Activated T-cell treated with anti-CD3 and anti-CD28 coated beads, Interleukin-2, amount 50 U/mL, for 24 hours (primary cell): ENCODE results near the gene ORC6.

Experiments
- DNase-seq: peaks from one replicate; pipeline ENCODE4 v3.0.0-alpha.2; 2020
- H3K27ac Mint-ChIP-seq: 2 replicates; pipeline ENCODE4 v1.8.0; 2020; ENCODE audit warnings: mild to moderate bottlenecking, mixed read lengths
- H3K27me3 Mint-ChIP-seq: 2 replicates; pipeline ENCODE4 v1.8.0; 2020; ENCODE audit warnings: mixed read lengths
- H3K36me3 Mint-ChIP-seq: 2 replicates; pipeline ENCODE4 v1.8.0; 2020; ENCODE audit warnings: low read depth, mixed read lengths
- H3K4me1 Mint-ChIP-seq: 2 replicates; pipeline ENCODE4 v1.8.0; 2020; ENCODE audit warnings: low read depth, mixed read lengths
- H3K4me3 Mint-ChIP-seq: 2 replicates; pipeline ENCODE4 v1.8.0; 2020; ENCODE audit warnings: mild to moderate bottlenecking, moderate library complexity, mixed read lengths
- H3K9me3 Mint-ChIP-seq: 2 replicates; pipeline ENCODE4 v1.8.0; 2020; ENCODE audit warnings: mixed read lengths

ORC6 gene

DNA sequence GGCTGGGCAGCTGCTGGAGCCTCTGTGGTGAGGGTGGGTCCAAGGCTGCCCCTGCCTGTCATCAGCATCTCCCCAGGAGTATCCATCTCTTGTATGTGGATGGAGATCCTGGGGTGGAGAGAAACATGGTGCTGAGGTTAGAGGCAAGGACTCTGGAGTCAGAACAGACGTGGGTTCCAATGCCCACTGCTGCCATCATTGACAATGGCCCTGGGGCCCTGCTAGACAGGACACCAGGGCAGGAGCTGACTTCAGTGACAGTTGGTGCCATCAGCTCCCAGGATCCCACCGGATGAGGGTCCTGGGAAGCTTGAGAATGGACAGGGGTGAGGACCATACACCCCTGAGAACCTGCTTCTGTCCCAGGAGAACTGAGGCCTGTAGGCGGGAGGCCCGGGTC, 43.1 kb downstream of the ORC6 start:
- no peaks in the 10 kb centered on the region for H3K9me3 Mint-ChIP-seq

DNA sequence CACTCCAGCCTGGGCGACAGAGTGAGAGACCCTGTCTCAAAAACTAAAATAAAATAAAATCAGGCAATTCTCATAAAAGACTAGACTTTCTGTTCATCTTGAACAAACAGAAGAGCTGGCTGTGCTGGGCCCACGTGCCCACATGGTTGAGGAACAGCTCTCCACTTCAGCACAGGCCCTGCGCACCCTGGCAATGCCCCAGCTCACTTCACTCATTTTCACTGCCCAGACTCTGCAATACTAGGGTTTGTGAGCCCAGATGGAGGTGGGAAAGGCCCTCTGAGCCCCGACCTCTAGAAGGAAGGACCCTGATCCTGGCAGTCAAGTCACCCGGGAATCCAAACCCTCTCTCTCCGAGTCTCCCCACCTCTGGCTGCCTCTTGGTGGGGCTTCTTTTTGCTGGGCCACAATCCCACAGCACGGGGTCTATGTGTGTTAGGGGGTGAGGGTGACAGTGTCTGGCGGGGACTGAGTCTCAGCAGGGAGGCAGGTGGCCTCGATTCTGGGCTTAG, 43.9 kb downstream of the ORC6 start:
- H3K4me3 Mint-ChIP-seq = no peak overlapping the region
- no peaks in the 10 kb centered on the region for H3K9me3 Mint-ChIP-seq
- H3K36me3 Mint-ChIP-seq = no peaks in the 10 kb centered on the region
- H3K27me3 Mint-ChIP-seq = no peaks in the 10 kb centered on the region
- no peaks in the 10 kb centered on the region for H3K4me1 Mint-ChIP-seq
- no peak for DNase-seq
- H3K27ac Mint-ChIP-seq = no peak overlapping the region

More for the DNA sequence above, 43.1 kb downstream of the ORC6 start:
- no peak for DNase-seq
- Mint-ChIP-seq H3K27ac (no peak overlapping the region), H3K4me1 (no peaks in the 10 kb centered on the region), H3K27me3 (no peaks in the 10 kb centered on the region), H3K36me3 (no peaks in the 10 kb centered on the region), H3K4me3 (no peak overlapping the region)

DNA sequence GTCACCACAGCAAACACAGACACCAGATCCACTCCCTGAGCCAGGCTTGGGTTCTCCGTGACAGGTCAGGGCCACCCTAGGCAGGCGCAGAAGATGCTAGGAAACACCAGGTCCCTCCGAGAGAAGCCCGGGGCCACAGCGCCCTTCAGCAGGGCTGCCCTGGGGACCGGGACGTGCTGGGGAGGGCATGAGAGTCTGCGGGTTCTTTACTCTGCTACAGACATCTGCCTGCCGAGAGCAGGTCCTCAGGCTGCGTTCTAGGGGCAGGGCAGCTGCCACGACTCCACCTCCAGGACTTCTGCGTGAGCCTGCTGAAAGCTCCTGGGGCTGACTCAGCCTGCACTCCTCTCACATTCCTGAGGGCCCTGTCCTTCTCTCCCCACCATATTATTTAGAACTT, 47.2 kb downstream of the ORC6 start:
- no peak for DNase-seq
- Mint-ChIP-seq H3K4me1 (no peaks in the 10 kb centered on the region), H3K27me3 (no peaks in the 10 kb centered on the region), H3K9me3 (no peaks in the 10 kb centered on the region), H3K27ac (no peak overlapping the region), H3K36me3 (no peaks in the 10 kb centered on the region), H3K4me3 (no peak overlapping the region)

DNA sequence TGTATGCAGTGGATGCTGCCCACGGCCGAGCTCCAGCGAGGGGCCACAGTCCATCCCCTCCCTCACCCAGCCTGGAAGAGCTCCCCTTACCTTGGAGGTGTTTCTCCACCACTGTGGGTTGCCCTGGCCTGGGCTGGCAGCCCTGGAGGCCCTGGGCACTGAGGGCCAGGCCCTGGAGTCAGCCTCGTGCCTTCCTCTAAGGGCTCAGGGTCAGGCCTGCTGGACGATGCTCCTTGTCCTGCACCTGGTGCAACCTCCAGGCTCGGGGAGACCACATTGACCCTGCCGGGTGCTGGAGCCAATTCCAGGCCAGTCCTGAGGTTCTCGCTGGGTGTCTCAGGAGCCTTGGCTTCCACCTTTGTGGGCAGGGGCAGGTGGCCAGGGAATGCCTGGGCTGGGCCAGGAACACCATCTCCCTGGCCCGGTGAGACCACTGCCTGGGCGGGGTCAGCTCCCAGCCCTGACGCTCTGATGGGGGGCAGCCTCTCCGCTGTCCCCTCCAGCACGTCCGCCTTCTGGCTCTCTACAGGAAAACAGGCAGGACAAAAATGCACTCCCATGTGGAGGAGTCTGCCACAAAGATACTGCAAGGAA, 48.3 kb downstream of the ORC6 start:
- H3K27ac Mint-ChIP-seq = no peak overlapping the region
- no peak overlapping the region for H3K4me3 Mint-ChIP-seq
- no peaks in the 10 kb centered on the region for H3K36me3 Mint-ChIP-seq
- no peaks in the 10 kb centered on the region for H3K4me1 Mint-ChIP-seq
- DNase-seq = no peak
- no peaks in the 10 kb centered on the region for H3K27me3 Mint-ChIP-seq
- no peaks in the 10 kb centered on the region for H3K9me3 Mint-ChIP-seq

DNA sequence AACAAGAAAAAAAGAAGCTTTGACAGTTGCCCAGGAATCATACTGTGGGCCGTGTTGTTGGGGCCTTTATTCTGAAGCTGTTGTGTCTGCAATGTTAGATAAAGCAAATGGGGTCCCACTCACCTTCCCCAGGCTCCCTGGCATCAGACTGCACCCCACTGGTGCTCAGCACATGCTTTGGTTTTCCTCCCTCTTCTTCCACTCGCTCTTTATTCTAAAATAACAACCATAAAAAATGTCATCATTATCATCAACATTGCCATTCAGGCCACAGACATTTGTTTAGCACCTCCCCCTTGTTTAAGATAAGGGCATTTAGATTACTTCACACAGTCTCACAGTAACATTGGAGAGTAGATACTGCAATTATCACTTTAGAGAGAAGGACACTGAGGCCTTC, 50.5 kb downstream of the ORC6 start:
- H3K4me3 Mint-ChIP-seq = no peak overlapping the region
- H3K27me3 Mint-ChIP-seq = no peaks in the 10 kb centered on the region
- H3K9me3 Mint-ChIP-seq = no peaks in the 10 kb centered on the region
- H3K36me3 Mint-ChIP-seq = no peaks in the 10 kb centered on the region
- peaks cover 4% of the 10 kb centered on the region for H3K4me1 Mint-ChIP-seq
- H3K27ac Mint-ChIP-seq = no peak overlapping the region
- no peak for DNase-seq

DNA sequence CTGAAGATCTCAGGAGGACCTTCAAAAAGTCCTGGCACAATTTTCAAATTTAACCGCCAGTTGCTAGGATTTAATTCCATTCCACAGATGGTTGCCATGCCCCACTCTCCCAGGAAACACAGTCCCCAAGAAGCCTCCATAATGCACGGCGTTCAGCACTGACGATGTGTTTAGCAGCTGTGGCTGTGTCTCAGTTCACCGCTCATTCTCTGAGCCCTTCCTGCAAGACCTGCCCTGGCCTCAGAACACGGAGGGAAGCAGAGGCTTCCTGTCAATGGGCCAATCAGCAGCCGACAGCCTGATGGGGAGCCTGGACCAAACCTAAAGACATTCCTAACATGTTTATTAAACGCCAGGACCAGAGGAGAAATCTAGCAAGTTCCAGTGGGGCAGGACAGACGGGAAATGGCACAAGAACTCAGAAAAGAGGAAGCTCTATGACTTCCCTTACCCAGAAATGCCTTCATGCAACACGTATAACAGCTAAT, 53.8 kb downstream of the ORC6 start:
- no peak overlapping the region for H3K4me3 Mint-ChIP-seq
- no peaks in the 10 kb centered on the region for H3K27me3 Mint-ChIP-seq
- peaks cover 4% of the 10 kb centered on the region for H3K4me1 Mint-ChIP-seq
- H3K27ac Mint-ChIP-seq = no peak overlapping the region
- no peaks in the 10 kb centered on the region for H3K36me3 Mint-ChIP-seq
- DNase-seq = no peak
- no peaks in the 10 kb centered on the region for H3K9me3 Mint-ChIP-seq

DNA sequence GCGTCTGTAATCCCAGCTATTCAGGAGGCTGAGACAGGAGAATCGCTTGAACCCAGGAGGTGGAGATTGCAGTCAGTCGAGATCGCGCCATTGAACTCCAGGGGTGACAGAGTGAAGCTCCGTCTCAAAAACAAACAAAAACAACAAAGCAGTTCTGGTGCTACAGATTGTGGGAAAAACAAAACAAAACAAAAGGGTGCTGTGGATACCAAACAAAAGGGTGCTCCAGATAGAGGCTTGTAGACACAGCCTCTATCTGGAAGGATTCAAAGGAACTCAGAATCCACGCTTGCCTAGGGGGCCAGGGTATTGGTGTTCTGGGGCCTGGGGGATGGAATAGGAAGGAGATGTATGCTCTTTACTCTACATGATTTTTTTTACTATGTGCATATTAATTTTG, 56.2 kb downstream of the ORC6 start:
- no peaks in the 10 kb centered on the region for H3K27me3 Mint-ChIP-seq
- DNase-seq = no peak
- peaks cover 4% of the 10 kb centered on the region for H3K4me1 Mint-ChIP-seq
- H3K36me3 Mint-ChIP-seq = no peaks in the 10 kb centered on the region
- H3K9me3 Mint-ChIP-seq = no peaks in the 10 kb centered on the region
- H3K27ac Mint-ChIP-seq = no peak overlapping the region
- no peak overlapping the region for H3K4me3 Mint-ChIP-seq

DNA sequence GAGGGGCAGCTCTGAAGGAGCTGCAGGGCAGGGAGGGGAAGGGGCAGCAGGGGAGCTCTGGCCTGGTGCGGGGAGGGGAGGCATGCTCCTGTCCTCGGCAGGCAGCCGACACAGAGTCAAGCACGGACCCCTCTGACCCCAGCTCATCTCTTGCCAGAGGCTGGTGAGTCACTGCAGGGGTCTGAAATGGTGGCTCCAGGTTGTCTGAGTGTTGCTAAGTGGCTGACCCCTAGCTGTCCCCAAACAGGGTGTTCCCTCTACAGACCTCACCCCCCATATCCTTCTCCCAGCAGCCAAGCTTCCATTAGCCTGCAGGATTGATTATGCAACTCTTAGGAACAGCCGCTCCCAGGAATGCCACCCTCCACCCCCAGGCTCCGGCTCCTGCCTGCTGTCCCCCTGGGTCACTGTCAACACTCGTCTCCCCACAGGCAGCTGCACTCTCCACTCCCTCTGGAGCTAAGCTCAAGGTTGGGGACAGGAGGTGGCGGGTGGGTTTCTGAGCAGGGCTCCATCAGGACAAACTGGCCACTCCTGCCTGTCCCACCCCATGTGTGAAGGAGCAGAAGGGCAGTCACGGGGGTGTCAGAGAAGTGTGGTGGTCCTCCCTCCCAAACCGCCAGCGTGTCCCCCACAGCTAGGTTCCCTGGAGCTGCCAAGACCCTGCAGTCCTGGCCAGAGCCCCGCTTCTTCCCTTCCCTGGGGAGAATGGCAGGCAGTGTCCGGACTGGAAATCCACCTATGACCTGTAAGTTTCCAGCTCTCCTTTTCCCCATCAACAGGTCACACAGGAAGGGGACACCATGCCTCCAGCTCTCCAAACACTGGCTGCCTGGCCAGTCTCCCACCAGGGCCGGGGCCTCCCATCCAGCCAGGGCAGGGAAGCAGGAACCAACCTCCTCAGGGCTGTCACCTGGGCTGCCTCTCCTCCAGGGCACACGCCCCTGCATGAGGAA, 57.6 kb downstream of the ORC6 start:
- Mint-ChIP-seq H3K4me1 (peaks cover 4% of the 10 kb centered on the region), H3K36me3 (no peaks in the 10 kb centered on the region), H3K9me3 (no peaks in the 10 kb centered on the region), H3K27ac (no peak overlapping the region), H3K4me3 (no peak overlapping the region), H3K27me3 (no peaks in the 10 kb centered on the region)
- DNase-seq = no peak
